Right atrium auricular region (tissue), 2 donors: Measurements from ENCODE around the gene TNFSF10. TPM values are rescaled to one million over a fixed set of nuclear protein-coding genes. Genes with fewer than 3 reads are reported as not detected.

Experiments used
- DNase-seq: peaks from one replicate; pipeline ENCODE4 v3.0.0-alpha.2; 2019; ENCODE audit warnings: low spot score
- H3K27ac ChIP-seq, 2 donors: fragments of 200-600 bp; sonication (generic); 1 replicate in 1 of 2; 2 replicates in 1 of 2; pipeline ENCODE4 v1.5.1; 2016 to 2019
- H3K27me3 ChIP-seq, 2 donors: fragments of 200-600 bp; sonication (generic); one replicate each; pipeline versions ENCODE4 v1.5.1 to v1.6.0; 2017 to 2019
- H3K36me3 ChIP-seq: fragments of 200-600 bp; sonication (generic); one replicate; pipeline ENCODE4 v1.5.1; 2016
- H3K4me1 ChIP-seq, 2 donors: fragments of 200-600 bp; sonication (generic); one replicate each; pipeline versions ENCODE4 v1.5.1 to v1.6.0; 2017 to 2019
- H3K4me3 ChIP-seq, 2 donors: fragments of 200-600 bp; sonication (generic); 1 replicate in 1 of 2; 2 replicates in 1 of 2; pipeline ENCODE4 v1.5.1; 2017 to 2019; ENCODE audit warnings: mild to moderate bottlenecking in 1 of 2, moderate library complexity in 1 of 2
- H3K9me3 ChIP-seq, 2 donors: fragments of 200-600 bp; sonication (generic); one replicate each; pipeline ENCODE4 v1.5.1; 2019
- CTCF ChIP-seq, 2 donors: fragments of 200-600 bp; sonication (generic); IDR thresholded peaks; one replicate each; pipeline ENCODE4 v1.5.1; 2019; ENCODE audit warnings: antibody characterized with exemption in 2 of 2
- total RNA-seq, 2 donors: library from RNA; depleted of rRNA; stranded (reverse); fragments of >200 nt; gene quantifications; one replicate each; pipeline ENCODE4 v1.1.0, GENCODE V29; 2016

The TNFSF10 gene
- total RNA-seq, 2 donors from 2014 or later, result 12.6 to 15.6 TPM

- no peak for TF ChIP-seq CTCF (IDR thresholded peaks at IDR 0.05)
- DNase-seq, result no peak
- H3K36me3 ChIP-seq, result no peaks in the 10 kb centered on the region
- peak overlapping the region in 1 of 2 donors; percentile 1 for H3K4me3 ChIP-seq
- H3K27ac ChIP-seq, result peak overlapping the region; percentile 52 to 76
- no peaks in the 10 kb centered on the region for H3K9me3 ChIP-seq
- peaks cover 0 to 13% of the 10 kb centered on the region in 2 donors for H3K4me1 ChIP-seq
- no peaks in the 10 kb centered on the region for H3K27me3 ChIP-seq
These were observed 39.9 kb upstream of the TNFSF10 start for GRCh38 chr3:172562871-172563865.

GRCh38 chr3:172561897-172562640 lies 38.8 kb upstream of the TNFSF10 start:
- no peak for TF ChIP-seq CTCF (IDR thresholded peaks at IDR 0.05)
- peak overlapping the region; percentile 52 to 76 for H3K27ac ChIP-seq
- H3K27me3 ChIP-seq, result no peaks in the 10 kb centered on the region
- H3K4me1 ChIP-seq, result peaks cover 0 to 18% of the 10 kb centered on the region in 2 donors
- no peaks in the 10 kb centered on the region for H3K36me3 ChIP-seq
- no peaks in the 10 kb centered on the region for H3K9me3 ChIP-seq
- no peak for DNase-seq
- peak overlapping the region in 1 of 2 donors; percentile 1 for H3K4me3 ChIP-seq

- H3K4me3 ChIP-seq, result no peak overlapping the region
- peaks cover 0 to 18% of the 10 kb centered on the region in 2 donors for H3K4me1 ChIP-seq
- no peaks in the 10 kb centered on the region for H3K27me3 ChIP-seq
- no peak for DNase-seq
- H3K27ac ChIP-seq, result no peak overlapping the region
- TF ChIP-seq CTCF (IDR thresholded peaks at IDR 0.05), result no peak
- H3K9me3 ChIP-seq, result no peaks in the 10 kb centered on the region
- no peaks in the 10 kb centered on the region for H3K36me3 ChIP-seq
These were observed 37.4 kb upstream of the TNFSF10 start for GRCh38 chr3:172560586-172560985.

GRCh38 chr3:172560026-172560425 lies 36.8 kb upstream of the TNFSF10 start:
- no peak for TF ChIP-seq CTCF (IDR thresholded peaks at IDR 0.05)
- Histone ChIP-seq H3K36me3 (no peaks in the 10 kb centered on the region), H3K27me3 (no peaks in the 10 kb centered on the region), H3K27ac (no peak overlapping the region), H3K4me3 (no peak overlapping the region), H3K9me3 (no peaks in the 10 kb centered on the region), H3K4me1 (peaks cover 0 to 18% of the 10 kb centered on the region in 2 donors)
- no peak for DNase-seq

GRCh38 chr3:172559020-172559419 lies 35.8 kb upstream of the TNFSF10 start:
- no peaks in the 10 kb centered on the region for H3K36me3 ChIP-seq
- no peaks in the 10 kb centered on the region for H3K9me3 ChIP-seq
- H3K4me3 ChIP-seq, result no peak overlapping the region
- H3K27ac ChIP-seq, result no peak overlapping the region
- TF ChIP-seq CTCF (IDR thresholded peaks at IDR 0.05), result no peak
- DNase-seq, result no peak
- H3K4me1 ChIP-seq, result peaks cover 0 to 18% of the 10 kb centered on the region in 2 donors
- H3K27me3 ChIP-seq, result no peaks in the 10 kb centered on the region
